Adipose tissue (tissue), 3 donors: ENCODE measurements around the gene FOXK2. TPM values are rescaled to one million over a fixed set of nuclear protein-coding genes. Genes with fewer than 3 reads are reported as not detected.
A peak's percentile ranks its signal among the peaks of the same experiment; 100 is the strongest.

ENCODE experiments used
- H3K27ac ChIP-seq: one replicate; pipeline ENCODE4 v1.5.1; 2013; ENCODE audit warnings: low read depth, low read length
- WGBS, 3 donors: extraction: QIAGEN DNeasy Blood & Tissue Kit; methylation state at CpG; one replicate each; pipeline ENCODE4 v1.1.7; 2013; 5-methylcytosine and 5-hydroxymethylcytosine counted together
- polyA plus RNA-seq, 3 donors: library from polyadenylated mRNA; stranded (reverse); fragments of 200-250 nt; gene quantifications; one replicate each; pipeline ENCODE4 v1.2.3, GENCODE V29; 2013
- donor health status: healthy with polysubstance abuse.
- donor health status: Bipolar disorder and iron deficiency.
- donor health status: healthy.

Gene FOXK2
- 10 to 100 TPM; 11.3 to 22.0 (median 16.0) TPM for polyA plus RNA-seq

- 2 to 3% (median 3%) methylated on average over 92 to 114 of the region's 114 CpGs for WGBS, 3 donors
- peak within 1 kb of the TSS; percentile 95 for H3K27ac ChIP-seq
Observed at GRCh38 chr17:82518826-82519810, at the start of gene FOXK2. Gene FOXK2, plus strand, starts transcription at chr17:82519732. Its CDS starts 157 bp downstream, at chr17:82519889.

GRCh38 chr17:82470065-82470464 lies 49.5 kb upstream of the FOXK2 start:
- no peak overlapping the region for H3K27ac ChIP-seq
- 95 to 98% (median 98%) methylated on average over 7 of the region's 7 CpGs for WGBS, 3 donors

GRCh38 chr17:82474223-82475010 lies 45.1 kb upstream of the FOXK2 start:
- WGBS, 3 donors: 75 to 87% (median 86%) methylated on average over 11 of the region's 11 CpGs

GRCh38 chr17:82475458-82475857 lies 44.1 kb upstream of the FOXK2 start:
- no peak overlapping the region for H3K27ac ChIP-seq
- 88 to 93% (median 90%) methylated on average over 8 of the region's 8 CpGs for WGBS, 3 donors

More at GRCh38 chr17:82474223-82475010, 45.1 kb upstream of the FOXK2 start:
- H3K27ac ChIP-seq: no peak overlapping the region

- 90 to 91% (median 90%) methylated on average over 8 of the region's 8 CpGs for WGBS, 3 donors
Observed at GRCh38 chr17:82477934-82478333, 41.6 kb upstream of the FOXK2 start.

GRCh38 chr17:82479602-82480001 lies 39.9 kb upstream of the FOXK2 start:
- no peak overlapping the region for H3K27ac ChIP-seq
- 65 to 80% (median 73%) methylated on average over 5 of the region's 5 CpGs for WGBS, 3 donors

More at GRCh38 chr17:82477934-82478333, 41.6 kb upstream of the FOXK2 start:
- H3K27ac ChIP-seq: no peak overlapping the region

GRCh38 chr17:82480318-82480717 lies 39.2 kb upstream of the FOXK2 start:
- no peak overlapping the region for H3K27ac ChIP-seq
- WGBS, 3 donors: 82 to 86% (median 85%) methylated on average over 9 of the region's 9 CpGs

- no peak overlapping the region for H3K27ac ChIP-seq
- WGBS, 3 donors: 74 to 91% (median 88%) methylated on average over 6 of the region's 6 CpGs
Observed at GRCh38 chr17:82483204-82483660, 36.3 kb upstream of the FOXK2 start.

- 88 to 96% (median 95%) methylated on average over 9 of the region's 9 CpGs for WGBS, 3 donors
- no peak overlapping the region for H3K27ac ChIP-seq
Observed at GRCh38 chr17:82483836-82484235, 35.7 kb upstream of the FOXK2 start.

GRCh38 chr17:82486231-82487094 lies 33.1 kb upstream of the FOXK2 start:
- 79 to 84% (median 80%) methylated on average over 13 of the region's 13 CpGs for WGBS, 3 donors
- H3K27ac ChIP-seq: no peak overlapping the region

GRCh38 chr17:82487910-82488309 lies 31.6 kb upstream of the FOXK2 start:
- no peak overlapping the region for H3K27ac ChIP-seq
- 80 to 88% (median 85%) methylated on average over 14 of the region's 14 CpGs for WGBS, 3 donors

- peak overlapping the region; percentile 51 for H3K27ac ChIP-seq
- WGBS, 3 donors: 67 to 70% (median 69%) methylated on average over 8 of the region's 8 CpGs
Observed at GRCh38 chr17:82489117-82489516, 30.4 kb upstream of the FOXK2 start.

GRCh38 chr17:82489851-82490511 lies 29.6 kb upstream of the FOXK2 start:
- H3K27ac ChIP-seq: no peak overlapping the region
- 89 to 93% (median 90%) methylated on average over 21 of the region's 21 CpGs for WGBS, 3 donors

- WGBS, 3 donors: 85 to 91% (median 90%) methylated on average over 20 to 25 of the region's 25 CpGs
- no peak overlapping the region for H3K27ac ChIP-seq
Observed at GRCh38 chr17:82490512-82491195, 28.9 kb upstream of the FOXK2 start.

- 88 to 94% (median 92%) methylated on average over 10 of the region's 10 CpGs for WGBS, 3 donors
- H3K27ac ChIP-seq: no peak overlapping the region
Observed at GRCh38 chr17:82491196-82491530, 28.4 kb upstream of the FOXK2 start.

- H3K27ac ChIP-seq: no peak overlapping the region
- WGBS, 3 donors: 86 to 97% (median 89%) methylated on average over 15 of the region's 15 CpGs
Observed at GRCh38 chr17:82491533-82491932, 28.0 kb upstream of the FOXK2 start.

GRCh38 chr17:82492643-82493225 lies 26.8 kb upstream of the FOXK2 start:
- WGBS, 3 donors: 73 to 81% (median 78%) methylated on average over 13 of the region's 13 CpGs
- no peak overlapping the region for H3K27ac ChIP-seq
